AG04450 (cell line): ENCODE measurements around the gene MUCL3. TPM values are rescaled to one million over a fixed set of nuclear protein-coding genes. Genes with fewer than 3 reads are reported as not detected.

Experiments used
- CTCF ChIA-PET: fragments of 300-600, 350-600 bp; formaldehyde crosslinking; extraction: SDS; loops from one replicate; lab custom pipeline; 2022; ENCODE audit warnings: antibody characterized with exemption, inconsistent platforms; lab: Charles Lee
- POLR2A ChIA-PET: fragments of 350-600 bp; formaldehyde crosslinking; extraction: SDS; loops from one replicate; lab custom pipeline; 2021; ENCODE audit warnings: antibody characterized with exemption, inconsistent platforms; lab: Yijun Ruan, JAX
- DNase-seq: peaks from one replicate; pipeline ENCODE4 v3.0.0-alpha.2; 2011; ENCODE audit warnings: low read depth, low spot score
- H3K27ac ChIP-seq: one replicate; pipeline ENCODE4 v1.5.1; 2012; ENCODE audit warnings: low read depth, low read length, control low read depth
- H3K27me3 ChIP-seq: one replicate; pipeline ENCODE4 v1.6.0; 2012; ENCODE audit warnings: low read length; ENCODE audit not compliant: control insufficient read depth, insufficient read depth
- H3K4me3 ChIP-seq: 2 replicates; pipeline ENCODE4 v1.5.1; 2011; ENCODE audit warnings: mild to moderate bottlenecking, low read depth, low read length, control low read depth
- H3K9me3 ChIP-seq: 2 replicates; pipeline ENCODE4 v1.5.1; 2012; ENCODE audit warnings: low read length; ENCODE audit not compliant: control insufficient read depth, insufficient read depth
- CTCF ChIP-seq: IDR thresholded peaks from 2 replicates; pipeline ENCODE4 v1.5.1; 2011; ENCODE audit warnings: low read depth, low read length, control low read depth, inconsistent platforms
- polyA plus RNA-seq: library from polyadenylated mRNA; depleted of rRNA; stranded (reverse); fragments of >200 nt; gene quantifications from 2 replicates; pipeline ENCODE4 v1.2.3, GENCODE V29; 2011

The MUCL3 gene
- polyA plus RNA-seq, 1 experiment, result not detected

GRCh38 chr6:30912746-30913520 lies 27.8 kb upstream of the MUCL3 start:
- CTCF ChIA-PET, result interaction anchor here (0.6 to 9.7 kb wide), 19 partner anchors 17 to 486 kb away, joined by 3 to 261 read pairs (median 7); no protein-coding TSS in a partner anchor

GRCh38 chr6:30913721-30914075 lies 27.1 kb upstream of the MUCL3 start:
- Histone ChIP-seq H3K27me3 (no peaks in the 10 kb centered on the region), H3K4me3 (peak overlapping the region; percentile 63), H3K9me3 (no peaks in the 10 kb centered on the region), H3K27ac (peak overlapping the region; percentile 47)
- no peak for DNase-seq
- CTCF ChIA-PET, result interaction anchor here (0.5 to 9.7 kb wide), 29 partner anchors 9 to 485 kb away, joined by 3 to 261 read pairs (median 5); no protein-coding TSS in a partner anchor
- POLR2A ChIA-PET, result interaction anchor here (0.6 to 1.5 kb wide), 11 partner anchors 29 to 238 kb away, joined by 3 to 7 read pairs (median 4); no protein-coding TSS in a partner anchor
- no peak for TF ChIP-seq CTCF

More at GRCh38 chr6:30912746-30913520, 27.8 kb upstream of the MUCL3 start:
- no peak for DNase-seq
- Histone ChIP-seq H3K4me3 (no peak overlapping the region), H3K27ac (no peak overlapping the region), H3K27me3 (no peaks in the 10 kb centered on the region), H3K9me3 (no peaks in the 10 kb centered on the region)
- POLR2A ChIA-PET, result interaction anchor here (0.8 to 1.1 kb wide), 5 partner anchors 29 to 180 kb away, joined by 3 to 6 read pairs (median 4); no protein-coding TSS in a partner anchor
- no peak for TF ChIP-seq CTCF

- H3K27me3 ChIP-seq, result no peaks in the 10 kb centered on the region
- H3K27ac ChIP-seq, result peak within 1 kb of the TSS; percentile 68
- no peaks in the 10 kb centered on the region for H3K9me3 ChIP-seq
- ChIA-PET POLR2A (interaction anchor here (0.6 to 1.5 kb wide), 10 partner anchors 28 to 239 kb away, joined by 3 to 7 read pairs (median 4); no protein-coding TSS in a partner anchor), CTCF (interaction anchor here (0.5 to 9.7 kb wide), 41 partner anchors 9 to 369 kb away, joined by 3 to 261 read pairs (median 5); partner anchors contain the start of gene MUC21)
- H3K4me3 ChIP-seq, result peak within 1 kb of the TSS; percentile 63
- TF ChIP-seq CTCF, result peak; percentile 40
- peak; percentile 71 for DNase-seq
Measured at GRCh38 chr6:30914076-30914853, 26.5 kb upstream of the MUCL3 start, which contains the start of gene VARS2. TSS of gene VARS2 (plus strand) at chr6:30914238. CDS start at chr6:30914837, 599 bp downstream.

- H3K27ac ChIP-seq, result peak overlapping the region; percentile 68
Measured at GRCh38 chr6:30914854-30915590, 25.8 kb upstream of the MUCL3 start.

More at GRCh38 chr6:30914854-30915590, 25.8 kb upstream of the MUCL3 start:
- Histone ChIP-seq H3K27me3 (no peaks in the 10 kb centered on the region), H3K4me3 (peak overlapping the region; percentile 63), H3K9me3 (no peaks in the 10 kb centered on the region)
- DNase-seq, result no peak
- ChIA-PET CTCF (interaction anchor here (0.5 to 9.7 kb wide), 44 partner anchors 10 to 242 kb away, joined by 3 to 261 read pairs (median 4); partner anchors contain the start of genes DHX16 and MUC21), POLR2A (interaction anchor here (1.5 kb wide), 1 partner anchor 172 kb away, joined by 6 read pairs; no protein-coding TSS in a partner anchor)
- no peak for TF ChIP-seq CTCF
